GM12892 (cell line): ENCODE measurements around the gene PCDHGC3.

ENCODE experiments used
- POLR2A ChIP-seq: IDR thresholded peaks from 2 replicates; pipeline ENCODE4 v1.6.1; 2011; ENCODE audit warnings: low read depth, low read length, control low read depth
- POLR2AphosphoS5 ChIP-seq: IDR thresholded peaks from 2 replicates; pipeline ENCODE4 v1.6.1; 2011; ENCODE audit warnings: low read depth, low read length, control low read depth

- TF ChIP-seq POLR2A (no peak; the same call in 1 of the 2 replicates), POLR2AphosphoS5 (no peak)
These were observed 38.8 kb downstream of the PCDHGC3 start for GRCh38 chr5:141514330-141515133.
